D341Med (cell line): ENCODE measurements around the gene IMPG2.
"Not testable (repeated sequence)": the region's sequence is repeated elsewhere in the genome, so short reads cannot be mapped to it uniquely, and the experiment has no call there.

Experiments
- DNase-seq: peaks from one replicate; pipeline ENCODE4 v3.0.0; 2012; ENCODE audit warnings: low spot score

The IMPG2 gene

DNA sequence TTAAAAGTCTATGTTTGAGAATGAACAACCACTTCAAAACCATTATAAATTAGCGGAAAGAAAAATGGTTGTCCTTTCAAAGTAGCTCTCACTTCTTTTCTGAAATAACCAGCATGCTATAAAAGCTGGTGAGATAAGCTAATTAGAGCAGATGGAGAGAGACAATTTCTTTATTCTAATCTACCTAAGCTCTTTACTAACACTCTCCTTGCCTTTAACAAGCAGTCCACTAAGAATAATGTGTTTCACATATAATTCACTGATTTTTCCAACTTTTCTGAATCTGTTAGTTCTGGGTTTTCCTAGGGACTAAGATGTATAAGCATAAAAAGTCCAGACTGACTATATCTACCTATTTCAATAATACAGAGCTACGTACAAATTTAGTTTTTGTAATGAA lies at the start of gene IMPG2:
IMPG2 (minus strand) TSS at position 101 of the 400 bp plus-strand sequence. CDS start 203 bp downstream, outside the sequence.
- DNase-seq: no peak

- no peak for DNase-seq
Measured at GRCh38 chr3:101362406-101362805, 42.0 kb upstream of the IMPG2 start.

DNA sequence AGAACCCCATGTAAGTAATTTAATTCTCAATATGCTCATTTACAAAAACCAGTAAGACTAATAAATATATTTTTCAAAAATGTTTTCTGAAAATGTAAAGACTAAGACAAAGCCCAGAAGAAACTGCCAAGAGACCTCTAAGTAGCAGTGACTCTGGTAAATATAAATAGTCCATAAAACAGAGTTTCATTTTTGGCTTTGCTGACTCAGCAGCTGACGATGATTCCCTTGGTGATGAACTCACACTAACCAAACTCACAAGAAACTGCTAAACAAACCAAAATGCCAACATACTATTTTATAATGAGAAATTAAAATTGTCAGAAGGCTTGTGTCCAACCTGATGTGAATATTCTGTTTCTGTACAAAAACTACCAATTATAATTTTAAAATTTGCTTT lies 31.5 kb upstream of the IMPG2 start:
- no peak for DNase-seq

DNA sequence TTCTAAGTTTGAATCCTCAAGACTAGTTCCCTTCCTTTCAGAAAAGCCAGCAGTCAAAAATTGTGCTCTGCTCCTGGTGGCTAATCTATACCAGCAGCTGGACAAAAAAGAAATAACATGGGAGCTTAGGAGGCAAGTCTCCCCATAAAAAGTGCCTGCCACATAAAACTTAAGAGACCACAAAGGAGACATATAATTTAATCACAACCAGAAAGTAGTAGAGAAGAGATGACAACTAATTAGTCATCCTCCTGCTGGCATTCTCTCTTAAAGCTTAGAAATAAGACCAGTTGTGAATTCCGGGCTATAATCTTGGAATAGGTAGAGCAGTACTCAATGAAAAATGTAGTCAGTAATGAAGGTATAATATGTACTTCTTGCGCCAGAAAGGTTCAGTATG lies 20.2 kb upstream of the IMPG2 start:
- no peak for DNase-seq

DNA sequence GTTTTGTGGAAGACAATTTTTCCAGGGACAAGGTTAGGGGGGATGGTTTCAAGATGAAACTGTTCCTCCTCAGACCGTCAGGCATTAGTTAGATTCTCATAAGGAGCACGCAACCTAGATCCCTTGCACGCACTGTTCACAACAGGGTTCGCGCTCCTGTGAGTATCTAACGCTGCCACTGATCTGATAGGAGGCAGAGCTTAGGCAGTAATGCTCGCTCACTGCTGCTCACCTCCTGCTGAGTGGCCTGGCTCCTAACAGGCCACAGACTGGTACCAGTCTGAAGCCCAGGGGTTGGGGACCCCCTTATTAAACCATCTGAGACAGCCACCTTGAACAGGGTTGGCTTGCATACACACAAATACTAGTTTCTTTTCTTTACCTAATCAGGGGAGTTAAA lies 13.5 kb upstream of the IMPG2 start:
- no peak for DNase-seq

DNA sequence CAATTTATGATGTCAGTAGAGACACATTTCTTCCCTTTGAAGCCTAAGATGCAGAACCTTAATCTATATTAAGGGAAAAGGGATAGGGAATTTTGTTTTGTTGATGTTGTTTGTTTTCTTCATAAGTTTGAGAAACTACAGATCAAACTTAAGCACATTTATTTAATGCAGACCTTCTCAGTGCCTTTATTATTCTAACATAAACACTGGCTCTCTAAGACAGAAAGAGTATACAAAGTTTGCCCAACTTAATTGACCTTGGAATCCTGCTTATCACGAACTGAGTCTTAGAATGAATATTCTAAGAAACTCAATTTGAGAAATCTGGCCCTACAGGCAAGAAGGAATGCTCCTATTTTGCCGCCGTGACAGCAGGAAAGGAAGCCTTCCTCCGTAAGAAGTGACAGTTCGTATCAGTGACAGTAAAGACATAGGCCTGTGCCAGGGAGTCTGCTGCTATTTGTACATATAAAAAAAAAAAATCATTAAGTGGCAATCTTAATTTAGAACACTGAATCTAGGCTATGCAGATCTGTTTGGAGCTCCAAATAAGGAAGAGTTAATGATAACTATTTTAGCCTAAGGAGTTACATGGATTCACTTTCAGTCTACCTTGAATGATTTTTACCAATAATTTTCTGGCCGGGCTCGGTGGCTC lies 8.8 kb upstream of the IMPG2 start:
- DNase-seq: no peak

- peak; percentile 45 for DNase-seq
Measured at GRCh38 chr3:101325393-101326134, 5.2 kb upstream of the IMPG2 start.

DNA sequence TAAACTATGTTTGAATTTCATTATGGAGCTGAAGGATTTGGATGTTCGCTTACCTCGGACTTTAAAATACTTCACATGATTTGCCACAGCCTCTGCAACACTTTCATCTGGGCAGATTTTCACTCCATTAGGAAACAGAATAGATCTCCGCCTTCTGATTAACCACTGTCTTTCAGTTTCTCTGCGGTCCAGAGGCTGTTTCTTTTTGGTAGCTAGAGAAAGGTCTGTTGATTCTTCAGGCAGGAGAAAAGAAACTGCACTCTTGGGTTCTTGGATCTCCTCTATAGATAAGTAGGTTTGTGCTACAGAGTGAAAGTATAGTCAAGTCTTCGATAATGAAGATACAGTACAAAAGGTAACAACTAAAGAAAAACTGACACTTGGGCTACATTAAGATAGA lies 844 bp downstream of the IMPG2 start:
- no peak for DNase-seq

DNA sequence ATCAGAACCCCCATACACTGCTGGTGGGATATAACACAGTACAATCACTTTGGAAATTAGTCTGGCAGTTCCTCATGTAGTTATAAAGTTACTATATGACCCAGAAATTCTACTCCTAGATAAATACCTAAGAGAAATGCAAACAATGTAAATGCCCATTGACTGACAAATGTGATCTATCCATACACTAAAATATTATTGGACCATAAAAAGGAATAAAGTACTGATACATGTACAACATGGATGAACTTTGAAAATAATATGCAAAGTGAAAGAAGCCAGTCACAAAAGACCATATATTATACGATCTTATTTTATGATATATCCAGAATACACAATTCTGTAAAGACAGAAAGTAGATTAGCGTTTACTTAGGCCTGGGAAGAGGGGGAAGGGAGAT lies 7.8 kb downstream of the IMPG2 start:
- DNase-seq: no peak

DNA sequence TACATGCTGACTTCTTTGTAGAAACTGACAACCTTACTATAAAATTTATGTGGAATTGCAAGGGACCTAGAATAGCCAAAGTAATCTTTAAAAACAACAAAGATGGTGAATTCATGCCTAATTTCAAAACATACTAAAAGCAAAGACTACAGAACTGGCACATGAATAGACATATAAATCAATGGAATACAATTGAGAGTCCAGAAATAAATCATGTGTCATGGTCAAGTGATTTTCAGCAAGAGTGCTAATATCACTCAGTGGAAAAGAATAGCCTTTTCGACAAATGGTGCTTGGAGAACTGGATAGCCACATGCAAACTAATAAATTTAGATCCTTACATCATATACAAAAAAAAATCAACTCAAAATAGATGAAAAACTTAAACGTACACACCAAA lies 8.7 kb downstream of the IMPG2 start:
- no peak for DNase-seq

GRCh38 chr3:101310978-101311375 lies 9.4 kb downstream of the IMPG2 start:
- no peak for DNase-seq

GRCh38 chr3:101308147-101308772 lies 12.1 kb downstream of the IMPG2 start:
- not testable (repeated sequence) for DNase-seq

GRCh38 chr3:101303836-101304235 lies 16.5 kb downstream of the IMPG2 start:
- DNase-seq: no peak

DNA sequence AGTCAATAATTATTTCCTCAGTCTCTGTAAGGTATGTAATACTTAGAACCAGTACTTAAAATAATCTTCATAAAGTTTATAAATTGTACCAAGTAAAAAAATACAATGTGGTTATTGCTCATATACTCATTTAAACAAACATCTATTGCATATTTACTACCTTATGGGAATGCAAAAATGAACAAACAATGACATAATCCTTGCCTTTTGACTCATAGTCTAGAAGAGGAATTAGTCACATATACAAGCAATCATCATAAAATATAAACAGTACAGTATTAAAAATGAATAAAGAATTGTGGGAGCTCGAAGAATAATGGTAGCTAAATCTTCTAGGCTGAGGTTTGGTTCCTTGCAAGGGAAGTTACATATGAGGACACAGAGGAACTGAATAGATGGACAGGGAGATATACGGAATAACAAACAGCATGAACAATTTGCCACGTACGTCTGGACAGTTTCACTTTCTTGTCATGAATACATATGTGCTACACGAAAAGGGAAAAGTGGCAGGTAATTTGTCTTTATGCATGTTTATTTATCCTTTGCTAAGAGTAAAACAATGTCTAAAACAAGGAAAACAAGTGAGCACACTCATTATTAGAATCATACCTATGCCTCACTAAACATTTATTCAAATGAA lies 17.2 kb downstream of the IMPG2 start:
- no peak for DNase-seq

DNA sequence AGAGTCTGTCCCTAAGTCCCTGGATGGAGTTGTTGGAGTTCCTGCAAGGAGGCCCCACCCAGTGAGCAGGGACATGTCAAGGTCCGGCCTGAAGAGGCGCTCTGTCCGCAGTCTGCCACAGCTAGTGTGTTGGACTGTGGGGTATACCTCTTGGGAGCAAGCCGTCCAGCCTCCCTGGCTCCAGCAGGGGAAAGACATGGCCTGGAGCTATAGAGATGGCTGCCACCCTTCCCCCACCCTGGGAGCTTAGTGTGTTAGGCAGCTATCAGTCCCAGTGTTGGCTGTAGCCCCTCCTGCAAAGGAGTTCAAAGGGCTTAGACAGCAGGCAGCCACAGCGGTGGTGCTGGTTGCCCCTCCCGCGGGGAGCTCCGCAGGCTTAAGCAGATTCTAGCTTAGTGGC lies 20.3 kb downstream of the IMPG2 start:
- DNase-seq: no peak

GRCh38 chr3:101292027-101292426 lies 28.3 kb downstream of the IMPG2 start:
- DNase-seq: no peak

GRCh38 chr3:101288294-101288693 lies 32.1 kb downstream of the IMPG2 start:
- DNase-seq: no peak

DNA sequence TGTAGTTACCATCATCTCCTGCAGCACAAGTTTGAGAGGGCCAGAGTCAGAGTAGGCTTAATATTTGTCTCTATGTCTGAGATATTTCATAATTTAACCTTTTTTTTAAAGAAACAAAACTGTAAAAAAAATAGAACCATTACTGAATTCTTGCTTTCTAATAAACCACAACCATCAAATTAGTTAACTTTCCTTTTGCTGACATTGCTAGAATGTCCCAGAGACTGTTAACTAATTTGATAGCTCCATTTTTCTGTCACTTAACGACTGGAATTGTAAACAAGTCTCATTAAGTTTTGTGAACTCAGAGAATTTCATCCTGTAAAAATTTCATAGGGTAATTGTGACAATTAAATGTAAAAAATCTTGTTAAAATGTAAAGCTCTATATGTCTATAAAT lies 35.6 kb downstream of the IMPG2 start:
- no peak for DNase-seq

DNA sequence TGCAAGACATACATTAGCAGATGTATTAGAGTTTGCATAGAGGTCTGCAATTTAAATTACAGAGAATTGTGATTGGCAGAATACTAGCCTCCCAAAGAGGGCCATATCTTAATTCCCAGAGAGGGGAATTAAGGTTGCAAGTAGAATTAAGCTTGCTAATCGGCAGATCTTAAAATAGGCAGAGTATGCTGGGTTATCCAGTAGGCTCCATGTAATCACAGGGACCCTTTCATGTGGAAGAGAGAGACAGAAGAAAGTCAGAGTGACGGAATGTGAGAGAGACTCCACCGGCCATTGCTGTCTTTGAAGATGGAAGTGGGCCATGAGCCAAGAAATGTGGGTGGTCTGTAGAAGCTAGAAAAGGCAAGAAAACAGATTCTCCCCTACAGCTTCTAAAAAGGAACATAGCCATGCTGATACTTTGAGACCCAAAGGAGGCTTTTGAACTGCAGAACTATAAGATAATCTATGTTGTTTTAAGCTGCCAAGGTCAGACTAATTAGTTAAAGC lies 38.8 kb downstream of the IMPG2 start:
- DNase-seq: peak; percentile 58

DNA sequence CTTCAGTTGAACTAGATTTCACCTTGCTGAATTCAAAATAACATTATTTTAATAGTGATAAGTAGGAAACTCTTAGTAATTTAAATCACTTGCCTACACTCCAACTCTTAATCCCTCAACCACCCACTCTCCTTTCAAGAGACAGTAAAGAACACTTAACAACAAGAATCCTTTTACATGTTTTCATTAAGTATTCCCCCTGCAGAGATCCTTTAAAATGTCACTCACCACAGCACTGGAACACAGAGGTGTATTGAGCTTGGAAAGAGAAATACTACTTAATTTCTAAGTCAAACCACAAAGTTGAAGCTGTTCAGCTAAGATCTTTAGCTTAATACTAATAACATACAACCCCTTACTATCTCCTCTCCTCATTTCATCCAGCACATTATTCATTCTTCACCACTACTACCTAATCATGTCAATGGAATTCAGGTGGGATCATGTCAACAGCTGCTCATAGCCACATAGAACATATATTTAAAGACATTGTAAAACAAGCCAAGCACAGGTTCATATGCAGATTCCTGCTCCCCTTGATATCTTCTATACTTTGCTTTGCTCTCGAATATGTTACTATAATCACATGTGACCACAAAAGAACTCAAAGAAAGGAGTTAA lies 40.5 kb downstream of the IMPG2 start:
- DNase-seq: no peak

DNA sequence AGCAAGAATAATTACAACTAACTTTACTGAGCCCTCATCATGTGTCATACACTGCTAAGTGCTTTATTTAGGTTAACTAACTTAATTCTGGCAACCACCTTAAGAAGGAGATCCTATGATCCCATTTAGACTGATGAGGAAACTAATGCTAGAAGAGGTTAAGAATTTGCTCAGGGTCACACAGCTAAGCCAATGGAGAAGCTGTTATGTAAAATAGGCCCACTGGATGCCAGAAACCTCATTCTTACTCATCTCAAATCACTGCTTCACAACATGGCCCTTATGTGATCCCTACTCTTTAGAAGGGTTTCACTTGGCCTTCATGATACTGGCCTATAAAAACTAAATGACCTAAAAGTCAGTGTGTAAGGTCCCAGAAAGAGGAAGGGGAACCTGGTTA lies 41.2 kb downstream of the IMPG2 start:
- no peak for DNase-seq

DNA sequence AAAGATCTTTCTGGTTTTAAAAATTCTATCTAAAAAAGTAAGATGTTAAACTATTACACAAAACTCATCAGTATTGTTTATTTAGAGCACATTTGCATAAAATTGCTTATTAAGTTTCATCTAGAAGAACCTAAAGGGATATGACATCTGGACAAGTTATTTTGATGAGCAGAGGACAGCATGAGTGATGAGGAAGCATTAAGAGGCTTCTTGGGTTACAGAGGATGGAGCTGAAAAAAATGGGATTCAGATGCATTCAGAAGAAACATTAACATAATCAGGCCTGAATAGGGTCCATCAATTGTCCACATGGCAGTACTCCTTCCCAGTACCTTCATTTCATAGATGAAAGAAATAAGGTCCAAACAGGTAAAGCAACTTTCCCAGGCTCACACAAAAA lies 41.6 kb downstream of the IMPG2 start:
- DNase-seq: no peak
